ENCODE measurements around the gene KIF3A.
"Not testable (repeated sequence)": the region's sequence is repeated elsewhere in the genome, so short reads cannot be mapped to it uniquely, and the experiment has no call there.

Gene KIF3A

GRCh38 chr5:132718544-132719312 lies 18.6 kb downstream of the KIF3A start:
- no peak for DNase-seq (ENCODE audit: low read depth, low spot score)

- DNase-seq (ENCODE audit: low read depth, low spot score), result no peak
Observed at GRCh38 chr5:132714456-132715307, 22.7 kb downstream of the KIF3A start.

- DNase-seq (ENCODE audit: low read depth, low spot score), result no peak
Observed at GRCh38 chr5:132708645-132709044, 28.7 kb downstream of the KIF3A start.

- DNase-seq (ENCODE audit: low read depth, low spot score), result no peak
Observed at GRCh38 chr5:132704875-132705274, 32.5 kb downstream of the KIF3A start.

DNA sequence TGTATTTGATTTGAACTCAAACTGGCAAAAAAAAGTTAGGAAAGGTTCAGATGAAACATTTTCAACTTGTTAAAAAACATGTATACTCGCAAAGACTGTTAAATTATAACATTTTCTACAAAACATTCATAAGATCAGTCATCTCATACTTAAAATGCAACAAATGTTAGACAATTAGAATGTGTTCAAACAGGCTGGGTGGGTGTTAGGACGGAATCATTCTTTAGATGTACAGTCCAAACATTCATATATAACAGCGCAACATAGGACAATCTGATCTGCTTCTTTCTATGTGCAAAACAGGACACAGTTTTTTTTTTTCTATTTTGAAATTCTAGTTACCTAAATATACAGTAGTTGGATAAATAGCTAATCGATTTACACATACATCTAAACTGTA lies 41.4 kb downstream of the KIF3A start:
- no peak for DNase-seq (ENCODE audit: low read depth, low spot score)

DNA sequence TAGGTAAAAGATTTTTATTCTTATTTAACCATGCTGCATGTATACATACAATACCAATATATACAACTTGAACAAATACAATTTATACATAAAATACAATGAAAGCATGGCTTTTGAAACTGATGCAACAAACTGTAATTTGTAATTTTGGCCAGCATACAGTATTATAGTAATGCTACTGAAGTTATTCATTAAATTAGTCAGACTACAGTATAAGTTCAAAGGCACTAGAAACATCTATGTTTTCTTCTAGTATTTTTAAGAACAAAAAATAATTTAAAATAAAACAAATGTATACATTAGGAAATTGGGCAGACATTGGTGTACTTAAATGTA lies 44.7 kb downstream of the KIF3A start:
- DNase-seq (ENCODE audit: low read depth, low spot score), result no peak

- DNase-seq (ENCODE audit: low read depth, low spot score), result not testable (repeated sequence)
Observed at GRCh38 chr5:132691755-132692631, 45.4 kb downstream of the KIF3A start.

DNA sequence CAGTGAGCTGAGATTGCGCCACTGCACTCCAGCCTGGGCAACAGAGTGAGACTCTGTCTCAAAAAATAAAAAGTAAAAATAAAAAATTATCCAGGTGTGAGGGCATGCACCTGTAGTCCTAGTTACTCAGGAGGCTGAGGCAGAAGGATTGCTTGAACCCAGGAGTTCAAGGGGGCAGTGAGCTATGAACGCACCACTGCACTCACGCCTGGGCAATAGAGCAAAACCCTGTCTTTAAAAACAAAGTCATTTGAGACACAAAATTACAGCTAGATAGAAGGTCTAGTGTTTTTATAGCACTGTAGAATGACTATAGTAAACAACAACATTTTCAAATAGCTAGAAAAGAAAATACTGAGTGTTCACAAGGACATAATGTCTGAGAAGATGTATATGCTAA lies 47.2 kb downstream of the KIF3A start:
- DNase-seq (ENCODE audit: low read depth, low spot score), result no peak

GRCh38 chr5:132689513-132689912 lies 47.8 kb downstream of the KIF3A start:
- DNase-seq (ENCODE audit: low read depth, low spot score), result no peak

GRCh38 chr5:132688536-132689339 lies 48.6 kb downstream of the KIF3A start:
- no peak for DNase-seq (ENCODE audit: low read depth, low spot score)

GRCh38 chr5:132687995-132688394 lies 49.4 kb downstream of the KIF3A start:
- DNase-seq (ENCODE audit: low read depth, low spot score), result no peak

GRCh38 chr5:132686193-132686592 lies 51.2 kb downstream of the KIF3A start:
- DNase-seq (ENCODE audit: low read depth, low spot score), result no peak

GRCh38 chr5:132684922-132685720 lies 52.2 kb downstream of the KIF3A start:
- no peak for DNase-seq (ENCODE audit: low read depth, low spot score)

GRCh38 chr5:132684491-132684890 lies 52.9 kb downstream of the KIF3A start:
- no peak for DNase-seq (ENCODE audit: low read depth, low spot score)

- DNase-seq (ENCODE audit: low read depth, low spot score), result no peak
Observed at GRCh38 chr5:132681983-132682382, 55.4 kb downstream of the KIF3A start.

- DNase-seq (ENCODE audit: low read depth, low spot score), result no peak
Observed at GRCh38 chr5:132681476-132681831, 55.9 kb downstream of the KIF3A start.

- no peak for DNase-seq (ENCODE audit: low read depth, low spot score)
Observed at GRCh38 chr5:132680780-132681475, 56.4 kb downstream of the KIF3A start.

DNA sequence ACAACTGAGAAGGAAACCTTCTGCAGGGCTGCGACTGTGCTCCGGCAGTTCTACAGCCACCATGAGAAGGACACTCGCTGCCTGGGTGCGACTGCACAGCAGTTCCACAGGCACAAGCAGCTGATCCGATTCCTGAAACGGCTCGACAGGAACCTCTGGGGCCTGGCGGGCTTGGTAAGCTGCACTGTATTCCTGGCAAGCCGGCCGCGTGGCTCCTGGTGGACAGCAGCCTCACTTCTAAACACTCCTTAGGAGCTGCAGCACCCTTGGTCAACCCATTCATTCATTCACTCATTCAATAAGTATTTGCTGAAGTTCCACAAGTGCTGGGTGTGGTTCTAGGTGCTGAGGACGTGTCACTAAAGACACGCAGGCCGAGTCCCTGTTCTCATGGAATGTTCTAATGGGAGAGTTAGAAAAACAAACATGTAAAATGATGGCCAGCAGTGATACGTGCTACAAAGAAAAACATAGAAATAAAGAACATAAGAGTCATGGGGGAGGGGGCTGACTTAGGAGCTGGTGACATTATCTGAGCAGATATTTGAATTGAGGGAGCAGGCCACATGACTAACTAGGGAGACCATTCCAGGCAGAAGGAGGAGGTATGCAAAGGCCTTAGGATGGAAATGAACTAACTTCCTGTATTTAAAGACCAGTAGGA lies 57.5 kb downstream of the KIF3A start:
- no peak for DNase-seq (ENCODE audit: low read depth, low spot score)

DNA sequence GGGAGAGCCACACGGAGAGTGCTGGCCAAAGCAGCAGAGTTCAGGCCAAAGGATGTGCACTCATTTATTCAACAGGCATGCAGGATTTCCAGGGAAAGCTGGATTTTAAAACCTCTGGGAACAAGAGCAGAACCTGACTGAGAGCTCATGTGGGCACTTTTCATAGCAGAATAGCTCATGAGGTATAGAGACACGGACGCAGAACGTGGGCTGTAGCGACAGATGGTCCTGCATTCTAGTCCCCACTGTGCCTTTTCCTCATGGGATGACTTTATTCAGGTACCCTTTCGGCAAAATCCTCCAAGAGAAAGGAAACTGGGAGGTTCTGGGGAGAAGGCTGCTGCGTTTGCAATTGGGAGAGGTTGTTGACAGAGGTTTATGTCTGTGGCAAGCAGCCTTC lies 58.2 kb downstream of the KIF3A start:
- DNase-seq (ENCODE audit: low read depth, low spot score), result no peak

All from smooth muscle cell of the brain vasculature (primary cell).